Peyer's patch (tissue), 4 donors: ENCODE results near the gene ST6GAL1.

Source experiments
- CTCF ChIP-seq, 6 experiments: fragments of 450-650 bp in 4 of 6; fragments of 200-600 bp in 2 of 6; sonication (generic) in 1 of 6; IDR thresholded peaks; one replicate each; pipeline ENCODE4 v1.5.1; 2017 to 2019; ENCODE audit warnings: antibody characterized with exemption in 6 of 6, mild to moderate bottlenecking in 3 of 6, moderate library complexity in 1 of 6
- POLR2A ChIP-seq, 2 donors: fragments of 450-650 bp; IDR thresholded peaks; one replicate each; pipeline ENCODE4 v1.5.1; 2017; ENCODE audit warnings: antibody characterized with exemption in 2 of 2, mild to moderate bottlenecking in 2 of 2, moderate library complexity in 2 of 2

DNA sequence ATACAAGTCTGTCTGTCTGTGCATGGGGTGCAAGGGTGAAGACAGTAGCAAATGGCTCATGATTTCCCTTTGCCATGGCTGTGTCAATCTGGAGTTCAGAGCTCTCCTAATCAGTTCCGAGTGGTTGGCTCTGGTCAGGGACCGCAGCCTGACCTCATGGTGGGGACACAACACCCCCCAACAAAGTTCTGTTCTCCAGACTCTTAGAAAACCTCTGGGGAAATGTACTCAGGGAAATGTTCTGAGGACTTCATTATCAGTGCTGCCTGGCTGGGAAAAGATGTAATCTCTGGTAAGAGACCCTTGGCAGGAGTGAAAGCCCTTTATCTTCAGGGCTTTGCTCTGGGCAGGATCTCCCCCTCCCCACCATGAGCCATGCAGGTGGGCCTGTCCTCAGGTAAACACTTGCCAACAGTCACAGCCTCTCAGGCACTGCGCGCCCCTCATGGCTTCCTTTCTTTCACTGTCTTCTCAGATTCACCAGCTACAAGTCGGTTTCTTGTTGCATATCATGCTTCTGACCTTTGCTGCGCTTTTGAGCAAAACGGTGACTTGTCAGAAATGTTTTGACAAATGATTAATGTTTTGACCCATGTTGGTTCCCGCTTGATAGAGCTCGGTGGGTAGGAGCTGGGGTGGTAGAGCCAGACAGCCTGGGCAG, 95.5 kb downstream of the ST6GAL1 start:
- TF ChIP-seq CTCF (IDR thresholded peaks at IDR 0.05) (no peak), POLR2A (IDR thresholded peaks at IDR 0.05) (no peak)
